AG09309 (cell line): ENCODE results near the gene HAS3.
A peak's percentile ranks its signal among the peaks of the same experiment; 100 is the strongest.
"Not testable (repeated sequence)": the region's sequence is repeated elsewhere in the genome, so short reads cannot be mapped to it uniquely, and the experiment has no call there.

Source experiments
- DNase-seq: peaks from one replicate; pipeline ENCODE4 v3.0.0-alpha.2; 2010; ENCODE audit warnings: low read depth
- H3K4me3 ChIP-seq: 2 replicates; pipeline ENCODE4 v1.5.1; 2011; ENCODE audit warnings: mild to moderate bottlenecking, low read depth, low read length, moderate library complexity; ENCODE audit not compliant: control insufficient read depth
- CTCF ChIP-seq: IDR thresholded peaks from 2 replicates; pipeline ENCODE4 v1.5.1; 2011; ENCODE audit warnings: mild to moderate bottlenecking, low read depth, low read length, inconsistent platforms; ENCODE audit not compliant: insufficient read depth, control insufficient read depth; ENCODE audit errors: missing control alignments

The HAS3 gene

GRCh38 chr16:69120096-69120664, 14.7 kb downstream of the HAS3 start:
- no peak for DNase-seq
- H3K4me3 ChIP-seq = no peak overlapping the region
- no peak for TF ChIP-seq CTCF

GRCh38 chr16:69123910-69124309, 18.5 kb downstream of the HAS3 start:
- TF ChIP-seq CTCF = peak; percentile 56
- DNase-seq = peak; percentile 32
- no peak overlapping the region for H3K4me3 ChIP-seq

- not testable (repeated sequence) for H3K4me3 ChIP-seq, DNase-seq
Observed at GRCh38 chr16:69124406-69124805, 19.0 kb downstream of the HAS3 start.

GRCh38 chr16:69124961-69125360, 19.5 kb downstream of the HAS3 start:
- DNase-seq, H3K4me3 ChIP-seq: not testable (repeated sequence)

GRCh38 chr16:69126221-69126620, 20.8 kb downstream of the HAS3 start:
- no peak for TF ChIP-seq CTCF
- H3K4me3 ChIP-seq = no peak overlapping the region
- no peak for DNase-seq

- not testable (repeated sequence) for H3K4me3 ChIP-seq, DNase-seq
Observed at GRCh38 chr16:69126801-69127200, 21.3 kb downstream of the HAS3 start.

- no peak for DNase-seq
- no peak for TF ChIP-seq CTCF
- H3K4me3 ChIP-seq = no peak overlapping the region
Observed at GRCh38 chr16:69127966-69128510, 22.6 kb downstream of the HAS3 start.

GRCh38 chr16:69130461-69130860, 25.0 kb downstream of the HAS3 start:
- TF ChIP-seq CTCF = no peak
- no peak overlapping the region for H3K4me3 ChIP-seq
- no peak for DNase-seq
